HEK293 (cell line): ENCODE measurements around the gene ALKBH3.

Experiments
- BCL11A ChIP-seq: fragments of 450-650 bp; formaldehyde crosslinking; IDR thresholded peaks from 2 replicates; pipeline ENCODE4 v1.5.1; 2016; ENCODE audit warnings: low read depth, missing biosample characterization, missing genetic modification characterization
- RBAK ChIP-seq: fragments of 450-650 bp; formaldehyde crosslinking; IDR thresholded peaks from 2 replicates; pipeline ENCODE4 v1.5.1; 2016; ENCODE audit warnings: missing biosample characterization, missing genetic modification characterization
- SALL2 ChIP-seq: fragments of 450-650 bp; formaldehyde crosslinking; IDR thresholded peaks from 2 replicates; pipeline ENCODE4 v1.5.0; 2017; ENCODE audit warnings: missing biosample characterization, mild to moderate bottlenecking, missing genetic modification characterization, borderline replicate concordance
- TRIM28 ChIP-seq: IDR thresholded peaks from 2 replicates; pipeline ENCODE4 v1.6.1; 2011; ENCODE audit warnings: low read length, control low read depth, borderline replicate concordance
- WT1 ChIP-seq: fragments of 450-650 bp; formaldehyde crosslinking; IDR thresholded peaks from 2 replicates; pipeline ENCODE4 v1.5.1; 2016; ENCODE audit warnings: missing biosample characterization, missing genetic modification characterization
- ZBTB21 ChIP-seq: fragments of 450-650 bp; formaldehyde crosslinking; IDR thresholded peaks from 2 replicates; pipeline ENCODE4 v1.5.1; 2017; ENCODE audit warnings: missing biosample characterization, missing genetic modification characterization
- ZNF311 ChIP-seq: fragments of 450-650 bp; formaldehyde crosslinking; IDR thresholded peaks from 2 replicates; pipeline ENCODE4 v1.5.1; 2017; ENCODE audit warnings: missing biosample characterization, missing genetic modification characterization, borderline replicate concordance
- ZNF324 ChIP-seq: fragments of 450-650 bp; formaldehyde crosslinking; IDR thresholded peaks from 2 replicates; pipeline ENCODE4 v1.5.1; 2016; ENCODE audit warnings: missing biosample characterization, missing genetic modification characterization
- TF ChIP-seq, protein P1 (sequence below): fragments of 450-650 bp; formaldehyde crosslinking; IDR thresholded peaks from 2 replicates; pipeline ENCODE4 v1.5.1; 2016; ENCODE audit warnings: missing biosample characterization, missing genetic modification characterization
- TF ChIP-seq, protein P2 (sequence below): IDR thresholded peaks from 2 replicates; pipeline ENCODE4 v1.6.1; 2011; ENCODE audit warnings: mild to moderate bottlenecking, low read depth, low read length, borderline replicate concordance

DNA sequence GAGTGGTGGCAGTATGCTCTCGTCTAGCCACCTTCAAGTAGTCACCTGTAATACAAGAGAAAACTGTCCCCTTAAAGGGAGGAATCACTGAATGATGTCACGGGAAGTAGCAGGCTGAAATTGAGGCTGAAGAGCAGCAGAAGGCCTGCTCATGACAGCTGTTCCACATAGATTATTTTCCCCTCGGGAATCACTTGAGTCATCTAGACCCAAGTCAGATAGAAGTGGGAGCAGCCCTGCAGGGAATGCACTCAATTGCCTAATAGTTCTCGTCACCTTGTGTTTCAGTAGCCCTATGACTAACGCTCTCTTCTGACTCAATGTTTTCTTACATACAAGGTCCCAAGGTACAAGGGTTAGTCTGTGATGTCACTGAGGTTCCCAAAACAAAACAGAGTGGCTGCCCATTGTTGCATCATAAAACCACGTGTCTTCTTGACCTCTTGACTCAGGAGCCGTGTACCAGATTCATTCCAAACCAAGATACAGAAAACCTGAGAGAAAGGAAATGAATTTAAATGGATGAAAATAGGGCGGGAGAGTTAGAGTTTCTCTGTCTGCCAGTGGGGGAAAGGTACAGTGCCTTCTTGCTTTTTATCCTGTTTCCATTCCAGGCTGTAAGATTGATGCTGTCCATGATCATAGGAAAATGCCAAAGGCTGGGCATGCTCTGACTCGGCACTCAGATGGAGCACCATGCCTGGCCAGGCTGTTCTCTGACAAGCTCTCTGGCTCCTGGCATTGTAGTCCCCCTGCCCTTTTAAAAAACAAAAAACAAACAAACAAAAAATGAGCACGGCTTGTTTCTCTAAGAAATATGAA is 40.2 kb downstream of the ALKBH3 start:
- no peak for TF ChIP-seq ZNF311 (tag by site-specific recombination)
- TF ChIP-seq SALL2: no peak
- peak; percentile 98 for TF ChIP-seq ZBTB21
- TF ChIP-seq, protein P1, sequence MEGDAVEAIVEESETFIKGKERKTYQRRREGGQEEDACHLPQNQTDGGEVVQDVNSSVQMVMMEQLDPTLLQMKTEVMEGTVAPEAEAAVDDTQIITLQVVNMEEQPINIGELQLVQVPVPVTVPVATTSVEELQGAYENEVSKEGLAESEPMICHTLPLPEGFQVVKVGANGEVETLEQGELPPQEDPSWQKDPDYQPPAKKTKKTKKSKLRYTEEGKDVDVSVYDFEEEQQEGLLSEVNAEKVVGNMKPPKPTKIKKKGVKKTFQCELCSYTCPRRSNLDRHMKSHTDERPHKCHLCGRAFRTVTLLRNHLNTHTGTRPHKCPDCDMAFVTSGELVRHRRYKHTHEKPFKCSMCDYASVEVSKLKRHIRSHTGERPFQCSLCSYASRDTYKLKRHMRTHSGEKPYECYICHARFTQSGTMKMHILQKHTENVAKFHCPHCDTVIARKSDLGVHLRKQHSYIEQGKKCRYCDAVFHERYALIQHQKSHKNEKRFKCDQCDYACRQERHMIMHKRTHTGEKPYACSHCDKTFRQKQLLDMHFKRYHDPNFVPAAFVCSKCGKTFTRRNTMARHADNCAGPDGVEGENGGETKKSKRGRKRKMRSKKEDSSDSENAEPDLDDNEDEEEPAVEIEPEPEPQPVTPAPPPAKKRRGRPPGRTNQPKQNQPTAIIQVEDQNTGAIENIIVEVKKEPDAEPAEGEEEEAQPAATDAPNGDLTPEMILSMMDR (tag by site-specific recombination): no peak
- TF ChIP-seq BCL11A: 0 out of 2 replicates have a peak, but pooled peaks have one; percentile 59
- no peak for TF ChIP-seq RBAK (tag by site-specific recombination)
- peak; percentile 79; the same call in 1 of the 2 replicates for TF ChIP-seq ZNF324 (tag by site-specific recombination)
- peak; percentile 34; the same call in 1 of the 2 replicates for TF ChIP-seq WT1 (tag by site-specific recombination)
- TF ChIP-seq, protein P2, sequence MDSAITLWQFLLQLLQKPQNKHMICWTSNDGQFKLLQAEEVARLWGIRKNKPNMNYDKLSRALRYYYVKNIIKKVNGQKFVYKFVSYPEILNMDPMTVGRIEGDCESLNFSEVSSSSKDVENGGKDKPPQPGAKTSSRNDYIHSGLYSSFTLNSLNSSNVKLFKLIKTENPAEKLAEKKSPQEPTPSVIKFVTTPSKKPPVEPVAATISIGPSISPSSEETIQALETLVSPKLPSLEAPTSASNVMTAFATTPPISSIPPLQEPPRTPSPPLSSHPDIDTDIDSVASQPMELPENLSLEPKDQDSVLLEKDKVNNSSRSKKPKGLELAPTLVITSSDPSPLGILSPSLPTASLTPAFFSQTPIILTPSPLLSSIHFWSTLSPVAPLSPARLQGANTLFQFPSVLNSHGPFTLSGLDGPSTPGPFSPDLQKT: no peak
- TF ChIP-seq TRIM28: no peak
